HepG2 (cell line): ENCODE data around the gene TPGS1. TPM values are rescaled to one million over a fixed set of nuclear protein-coding genes. Genes with fewer than 3 reads are reported as not detected.
A peak's percentile ranks its signal among the peaks of the same experiment; 100 is the strongest.

ENCODE experiments used
- AKNA ChIP-seq: sonication (generic); formaldehyde crosslinking; IDR thresholded peaks from 2 replicates; pipeline ENCODE4 v1.4.0; 2020; ENCODE audit warnings: missing genetic modification reagents, borderline replicate concordance
- ARNT ChIP-seq: fragments of 450-650 bp; IDR thresholded peaks from 2 replicates; pipeline ENCODE4 v1.6.1; 2017
- ARNTL ChIP-seq: sonication (generic); formaldehyde crosslinking; IDR thresholded peaks from 2 replicates; pipeline ENCODE4 v1.4.0; 2020; ENCODE audit warnings: mild to moderate bottlenecking, missing genetic modification reagents
- CHD4 ChIP-seq: fragments of 200-600 bp; sonication (generic); IDR thresholded peaks from 2 replicates; pipeline ENCODE4 v1.7.0; 2017; ENCODE audit warnings: mild to moderate bottlenecking, low read length, borderline replicate concordance
- KLF11 ChIP-seq: IDR thresholded peaks from 2 replicates; pipeline ENCODE4 v1.6.1; 2016; ENCODE audit warnings: missing compliant biosample characterization
- MEF2D ChIP-seq: sonication (generic); formaldehyde crosslinking; IDR thresholded peaks from 2 replicates; pipeline ENCODE4 v1.5.1; 2020; ENCODE audit warnings: mild to moderate bottlenecking, missing genetic modification reagents
- PHF20 ChIP-seq: sonication (generic); formaldehyde crosslinking; IDR thresholded peaks from 2 replicates; pipeline ENCODE4 v1.5.0; 2020; ENCODE audit warnings: mild to moderate bottlenecking, missing genetic modification reagents
- TCF12 ChIP-seq, 2 experiments: fragments of 450-650 bp in 1 of 2; sonication (generic) in 1 of 2; formaldehyde crosslinking in 1 of 2; IDR thresholded peaks; 2 replicates each; pipeline versions ENCODE4 v1.6.1 to v1.8.0; 2017 to 2022; ENCODE audit warnings: antibody characterized with exemption in 1 of 2, mild to moderate bottlenecking in 1 of 2, missing genetic modification reagents in 1 of 2, moderate library complexity in 1 of 2
- TEF ChIP-seq: sonication (generic); formaldehyde crosslinking; IDR thresholded peaks from 2 replicates; pipeline ENCODE4 v1.5.0; 2020; ENCODE audit warnings: missing genetic modification reagents
- ZBTB21 ChIP-seq: sonication (generic); formaldehyde crosslinking; IDR thresholded peaks from 2 replicates; pipeline ENCODE4 v1.4.0; 2020; ENCODE audit warnings: missing genetic modification reagents
- ZBTB7A ChIP-seq: sonication (generic); formaldehyde crosslinking; IDR thresholded peaks from 2 replicates; pipeline ENCODE4 v1.8.0; 2022; ENCODE audit warnings: mild to moderate bottlenecking, missing genetic modification reagents
- ZFP90 ChIP-seq: sonication (generic); formaldehyde crosslinking; IDR thresholded peaks from 2 replicates; pipeline ENCODE4 v1.8.0; 2022; ENCODE audit warnings: missing genetic modification reagents, mild to moderate bottlenecking, inconsistent platforms, borderline replicate concordance
- ZNF343 ChIP-seq: sonication (generic); formaldehyde crosslinking; IDR thresholded peaks from 2 replicates; pipeline ENCODE4 v1.4.0; 2020; ENCODE audit warnings: mild to moderate bottlenecking, missing genetic modification reagents
- ZNF691 ChIP-seq: sonication (generic); formaldehyde crosslinking; IDR thresholded peaks from 2 replicates; pipeline ENCODE4 v1.4.0; 2020; ENCODE audit warnings: missing genetic modification reagents, low read depth, mild to moderate bottlenecking, borderline replicate concordance
- ZNF883 ChIP-seq: sonication (generic); formaldehyde crosslinking; IDR thresholded peaks from 2 replicates; pipeline ENCODE4 v1.5.1; 2020; ENCODE audit warnings: mild to moderate bottlenecking, missing genetic modification reagents; ENCODE audit errors: not compliant biosample characterization
- polyA plus RNA-seq, 8 experiments: library from polyadenylated mRNA; depleted of rRNA in 3 of 8; stranded (reverse) in 7 of 8; unstranded in 1 of 8; fragments of >200 nt; fragmentation: Illumina TruSeq in 4 of 8; extraction: Trizol in 4 of 8; gene quantifications; 2 replicates each; pipeline versions ENCODE4 v1.2.1 to v1.2.3, GENCODE V29; 2011 to 2016; ENCODE audit warnings: low read depth in 4 of 8, missing spikeins in 1 of 8, mixed read lengths in 1 of 8; ENCODE audit not compliant: insufficient read depth in 1 of 8
- total RNA-seq, 5 experiments: library from RNA; depleted of rRNA; stranded (reverse); fragments of >200 nt; fragmentation: Illumina TruSeq; extraction: Trizol; gene quantifications; 2 replicates each; pipeline ENCODE4 v1.2.3, GENCODE V29; 2016; ENCODE audit warnings: low read depth in 1 of 5
- TF ChIP-seq, protein P1 (sequence below), 2 experiments: IDR thresholded peaks; 2 replicates each; pipeline ENCODE4 v1.6.1; 2011 to 2012; ENCODE audit warnings: low read length in 2 of 2, borderline replicate concordance in 1 of 2, low read depth in 1 of 2, mild to moderate bottlenecking in 1 of 2, moderate library complexity in 1 of 2
- TF ChIP-seq, protein P2 (sequence below): sonication (generic); formaldehyde crosslinking; IDR thresholded peaks from 2 replicates; pipeline ENCODE4 v1.5.1; 2020; ENCODE audit warnings: missing genetic modification reagents, mild to moderate bottlenecking, borderline replicate concordance

The TPGS1 gene
- total and polyA plus RNA-seq, 2 of the 13 experiments (the other 11 are each of a cell fraction or from before 2014, with no cell fraction given), result 1.1 to 6.2 TPM

DNA sequence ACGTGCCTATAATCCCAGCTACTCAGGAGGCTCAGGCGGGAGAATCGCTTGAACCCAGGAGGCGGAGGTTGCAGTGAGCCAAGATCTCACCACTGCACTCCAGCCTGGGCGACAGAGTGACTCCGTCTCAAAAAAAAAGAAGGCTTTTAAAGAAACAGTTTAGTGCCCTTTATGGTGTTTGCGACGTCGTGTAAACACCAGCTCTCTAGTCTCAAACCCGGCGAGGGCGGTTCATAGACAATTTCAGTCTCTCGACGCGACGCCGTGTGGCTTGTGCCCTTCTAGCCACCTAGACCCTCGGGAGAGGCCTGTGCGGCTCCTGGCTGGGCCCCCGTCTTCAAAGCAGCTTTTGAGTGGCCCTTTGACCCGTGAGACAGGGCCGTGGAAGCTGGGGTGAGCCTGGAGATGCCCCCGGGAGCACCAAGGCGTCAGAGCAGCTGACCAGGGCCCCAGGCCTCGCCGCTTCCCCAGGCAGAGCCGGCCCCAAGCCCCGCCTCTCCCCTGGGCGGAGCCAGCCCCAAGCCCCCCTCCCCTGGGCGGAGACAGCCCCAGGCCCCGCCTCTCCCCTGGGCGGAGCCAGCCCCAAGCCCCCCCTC, 16.1 kb upstream of the TPGS1 start (continued):
- no peak for TF ChIP-seq AKNA
- no peak for TF ChIP-seq ZFP90 (CRISPR knock-in tag)
- TF ChIP-seq, protein P1, sequence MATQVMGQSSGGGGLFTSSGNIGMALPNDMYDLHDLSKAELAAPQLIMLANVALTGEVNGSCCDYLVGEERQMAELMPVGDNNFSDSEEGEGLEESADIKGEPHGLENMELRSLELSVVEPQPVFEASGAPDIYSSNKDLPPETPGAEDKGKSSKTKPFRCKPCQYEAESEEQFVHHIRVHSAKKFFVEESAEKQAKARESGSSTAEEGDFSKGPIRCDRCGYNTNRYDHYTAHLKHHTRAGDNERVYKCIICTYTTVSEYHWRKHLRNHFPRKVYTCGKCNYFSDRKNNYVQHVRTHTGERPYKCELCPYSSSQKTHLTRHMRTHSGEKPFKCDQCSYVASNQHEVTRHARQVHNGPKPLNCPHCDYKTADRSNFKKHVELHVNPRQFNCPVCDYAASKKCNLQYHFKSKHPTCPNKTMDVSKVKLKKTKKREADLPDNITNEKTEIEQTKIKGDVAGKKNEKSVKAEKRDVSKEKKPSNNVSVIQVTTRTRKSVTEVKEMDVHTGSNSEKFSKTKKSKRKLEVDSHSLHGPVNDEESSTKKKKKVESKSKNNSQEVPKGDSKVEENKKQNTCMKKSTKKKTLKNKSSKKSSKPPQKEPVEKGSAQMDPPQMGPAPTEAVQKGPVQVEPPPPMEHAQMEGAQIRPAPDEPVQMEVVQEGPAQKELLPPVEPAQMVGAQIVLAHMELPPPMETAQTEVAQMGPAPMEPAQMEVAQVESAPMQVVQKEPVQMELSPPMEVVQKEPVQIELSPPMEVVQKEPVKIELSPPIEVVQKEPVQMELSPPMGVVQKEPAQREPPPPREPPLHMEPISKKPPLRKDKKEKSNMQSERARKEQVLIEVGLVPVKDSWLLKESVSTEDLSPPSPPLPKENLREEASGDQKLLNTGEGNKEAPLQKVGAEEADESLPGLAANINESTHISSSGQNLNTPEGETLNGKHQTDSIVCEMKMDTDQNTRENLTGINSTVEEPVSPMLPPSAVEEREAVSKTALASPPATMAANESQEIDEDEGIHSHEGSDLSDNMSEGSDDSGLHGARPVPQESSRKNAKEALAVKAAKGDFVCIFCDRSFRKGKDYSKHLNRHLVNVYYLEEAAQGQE (IDR thresholded peaks at IDR 0.05; ENCODE audit: borderline replicate concordance in 1 of 2, low read depth in 1 of 2, low read length in 2 of 2), result no peak
- no peak for TF ChIP-seq ARNT
- TF ChIP-seq ARNTL (CRISPR knock-in tag), result no peak
- no peak for TF ChIP-seq PHF20 (CRISPR knock-in tag)
- TF ChIP-seq KLF11, result no peak; the same call in 1 of the 2 replicates
- no peak for TF ChIP-seq MEF2D (CRISPR knock-in tag)
- TF ChIP-seq, protein P2, sequence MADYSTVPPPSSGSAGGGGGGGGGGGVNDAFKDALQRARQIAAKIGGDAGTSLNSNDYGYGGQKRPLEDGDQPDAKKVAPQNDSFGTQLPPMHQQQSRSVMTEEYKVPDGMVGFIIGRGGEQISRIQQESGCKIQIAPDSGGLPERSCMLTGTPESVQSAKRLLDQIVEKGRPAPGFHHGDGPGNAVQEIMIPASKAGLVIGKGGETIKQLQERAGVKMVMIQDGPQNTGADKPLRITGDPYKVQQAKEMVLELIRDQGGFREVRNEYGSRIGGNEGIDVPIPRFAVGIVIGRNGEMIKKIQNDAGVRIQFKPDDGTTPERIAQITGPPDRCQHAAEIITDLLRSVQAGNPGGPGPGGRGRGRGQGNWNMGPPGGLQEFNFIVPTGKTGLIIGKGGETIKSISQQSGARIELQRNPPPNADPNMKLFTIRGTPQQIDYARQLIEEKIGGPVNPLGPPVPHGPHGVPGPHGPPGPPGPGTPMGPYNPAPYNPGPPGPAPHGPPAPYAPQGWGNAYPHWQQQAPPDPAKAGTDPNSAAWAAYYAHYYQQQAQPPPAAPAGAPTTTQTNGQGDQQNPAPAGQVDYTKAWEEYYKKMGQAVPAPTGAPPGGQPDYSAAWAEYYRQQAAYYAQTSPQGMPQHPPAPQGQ (CRISPR knock-in tag), result no peak
- TF ChIP-seq ZNF691 (CRISPR knock-in tag), result 0 out of 2 replicates have a peak, but pooled peaks have one; percentile 56
- no peak; the same call in 1 of the 2 replicates for TF ChIP-seq ZBTB21 (CRISPR knock-in tag)
- TF ChIP-seq ZBTB7A (CRISPR knock-in tag), result no peak
- no peak for TF ChIP-seq TCF12 (IDR thresholded peaks at IDR 0.05)
- TF ChIP-seq TCF12 (CRISPR knock-in tag; IDR thresholded peaks at IDR 0.05), result no peak
- peak; percentile 39 for TF ChIP-seq ZNF883 (CRISPR knock-in tag)
- no peak for TF ChIP-seq CHD4
- TF ChIP-seq TEF (CRISPR knock-in tag), result no peak
- 0 out of 2 replicates have a peak, but pooled peaks have one; percentile 56 for TF ChIP-seq ZNF343
